Mucosa of rectum (tissue), 2 donors: ENCODE data around the gene COX4I2.
"Not testable (repeated sequence)": the region's sequence is repeated elsewhere in the genome, so short reads cannot be mapped to it uniquely, and the experiment has no call there.

Experiments
- H3K27ac ChIP-seq, 2 donors: one replicate each; pipeline ENCODE4 v1.7.0; 2013; ENCODE audit warnings: inconsistent platforms in 2 of 2, low read depth in 2 of 2, low read length in 2 of 2
- H3K27me3 ChIP-seq, 2 donors: one replicate each; pipeline ENCODE4 v1.7.0; 2013; ENCODE audit warnings: low read length in 2 of 2; ENCODE audit not compliant: control insufficient read depth in 2 of 2, insufficient read depth in 2 of 2
- H3K36me3 ChIP-seq, 2 donors: one replicate each; pipeline ENCODE4 v1.7.0; 2013; ENCODE audit warnings: low read length in 2 of 2; ENCODE audit not compliant: control insufficient read depth in 2 of 2, insufficient read depth in 2 of 2
- H3K4me1 ChIP-seq, 2 donors: one replicate each; pipeline ENCODE4 v1.7.0; 2013; ENCODE audit warnings: low read length in 2 of 2, mild to moderate bottlenecking in 1 of 2; ENCODE audit not compliant: control insufficient read depth in 2 of 2, insufficient read depth in 2 of 2
- H3K4me3 ChIP-seq, 2 donors: one replicate each; pipeline ENCODE4 v1.7.0; 2013; ENCODE audit warnings: low read length in 2 of 2
- H3K9ac ChIP-seq, 2 donors: one replicate each; pipeline ENCODE4 v1.7.0; 2013; ENCODE audit warnings: low read length in 2 of 2, low read depth in 1 of 2, mild to moderate bottlenecking in 1 of 2
- H3K9me3 ChIP-seq, 2 donors: one replicate each; pipeline ENCODE4 v1.7.0; 2013; ENCODE audit warnings: low read length in 2 of 2; ENCODE audit not compliant: control insufficient read depth in 2 of 2
- donor health status: healthy.
- donor health status: Normal muscosa, but diverticular disease.

The COX4I2 gene

GRCh38 chr20:31666258-31667042, 28.7 kb downstream of the COX4I2 start:
- H3K9ac ChIP-seq, result peak overlapping the region; percentile 49 to 68
- no peaks in the 10 kb centered on the region for H3K9me3 ChIP-seq
- peak overlapping the region; percentile 88 to 92 for H3K27ac ChIP-seq
- no peaks in the 10 kb centered on the region for H3K27me3 ChIP-seq
- H3K4me3 ChIP-seq, result peak overlapping the region in 1 of 2 donors; percentile 37
- H3K36me3 ChIP-seq, result peaks cover 15 to 17% of the 10 kb centered on the region in 2 donors
- peaks cover 76 to 77% of the 10 kb centered on the region in 2 donors for H3K4me1 ChIP-seq

GRCh38 chr20:31667315-31668285, 29.9 kb downstream of the COX4I2 start:
- H3K4me3 ChIP-seq, result no peak overlapping the region

DNA sequence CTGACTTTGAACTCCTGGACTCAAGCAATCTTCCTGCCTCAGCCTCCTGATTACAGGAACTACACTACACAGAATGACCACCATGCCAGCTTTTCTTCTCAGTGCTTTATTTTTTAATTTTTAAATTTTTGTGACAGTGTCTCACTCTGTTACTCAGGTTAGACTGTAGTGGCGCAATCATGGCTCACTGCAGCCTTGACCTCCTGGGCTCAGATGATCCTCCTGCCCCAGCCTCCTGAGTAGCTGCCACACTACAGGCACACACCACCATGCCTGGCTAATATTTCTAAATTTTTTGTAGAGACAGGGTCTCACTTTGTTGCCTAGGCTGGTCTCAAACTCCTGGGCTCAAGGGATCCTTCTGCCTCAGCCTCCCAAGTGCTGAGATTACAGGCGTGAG, 31.2 kb downstream of the COX4I2 start:
- not testable (repeated sequence) for H3K4me3 ChIP-seq, H3K9me3 ChIP-seq, H3K27me3 ChIP-seq, H3K9ac ChIP-seq, H3K27ac ChIP-seq
- peaks cover 60% of the 10 kb centered on the region in 2 donors for H3K4me1 ChIP-seq
- peaks cover 14 to 17% of the 10 kb centered on the region in 2 donors for H3K36me3 ChIP-seq

More at GRCh38 chr20:31667315-31668285, 29.9 kb downstream of the COX4I2 start:
- Histone ChIP-seq H3K9me3 (no peaks in the 10 kb centered on the region), H3K36me3 (peaks cover 15 to 17% of the 10 kb centered on the region in 2 donors), H3K9ac (no peak overlapping the region), H3K4me1 (peaks cover 68 to 69% of the 10 kb centered on the region in 2 donors), H3K27me3 (no peaks in the 10 kb centered on the region), H3K27ac (peak overlapping the region; percentile 88 to 92)

DNA sequence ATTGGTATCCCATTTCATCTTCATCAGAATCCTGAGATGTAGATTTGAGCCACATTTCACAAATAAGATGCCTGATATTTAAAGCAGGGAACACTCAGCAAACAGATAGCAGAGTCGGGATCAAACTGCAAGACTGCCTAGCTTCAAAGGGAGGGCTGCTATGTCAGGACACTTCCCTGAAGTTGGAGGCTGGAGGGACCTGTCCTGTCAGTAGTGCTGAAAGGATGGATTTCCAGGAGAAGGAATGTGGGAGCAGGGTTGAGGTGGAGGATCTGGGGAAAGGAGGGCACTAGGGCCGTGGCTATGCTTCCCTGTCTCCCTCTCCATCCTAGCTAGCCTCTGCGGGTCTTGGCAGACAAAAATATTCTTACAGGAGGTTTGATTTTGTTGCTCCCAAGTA, 32.2 kb downstream of the COX4I2 start:
- peaks cover 12 to 13% of the 10 kb centered on the region in 2 donors for H3K36me3 ChIP-seq
- no peak overlapping the region for H3K4me3 ChIP-seq
- no peaks in the 10 kb centered on the region for H3K27me3 ChIP-seq

DNA sequence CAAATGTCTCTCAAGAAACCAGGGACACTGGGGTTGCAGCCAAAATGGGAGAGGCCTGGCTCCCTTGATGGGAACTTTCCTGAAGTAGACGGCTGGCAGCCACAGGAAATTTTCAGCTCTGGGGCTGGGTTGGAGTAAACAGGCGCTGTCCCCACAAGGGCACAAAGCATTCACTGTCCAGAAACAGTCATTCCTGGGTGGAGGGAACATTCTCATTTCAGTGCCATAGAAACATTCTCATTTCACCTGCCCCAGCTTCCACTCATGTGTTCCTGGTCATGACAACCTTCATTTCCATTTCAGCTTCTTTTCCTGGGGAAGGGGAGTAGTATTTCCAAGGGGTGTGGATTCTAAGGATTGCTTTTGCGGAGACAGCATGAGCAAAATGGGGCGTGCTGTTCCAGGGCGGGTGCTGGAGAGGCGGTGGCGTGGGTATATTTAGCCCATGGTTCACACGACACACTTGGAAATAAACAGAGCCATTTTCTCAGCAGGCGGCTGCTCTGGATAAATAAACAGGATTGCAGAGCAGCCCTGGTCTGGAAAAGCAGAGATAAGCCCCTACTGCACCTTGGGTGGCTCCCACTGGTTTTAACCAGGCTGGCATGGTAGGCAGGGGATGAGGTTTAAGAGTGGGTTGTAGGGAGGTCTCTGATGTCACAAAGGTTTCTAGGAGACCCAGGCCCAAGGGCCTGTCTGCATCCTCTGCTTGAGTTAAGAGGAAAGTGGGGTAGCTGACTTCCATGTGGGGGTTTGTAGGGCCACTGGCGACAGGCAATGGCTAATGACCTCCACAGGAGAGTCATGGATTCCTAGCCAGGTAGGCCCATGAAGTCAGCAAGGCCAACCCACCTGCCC, 32.9 kb downstream of the COX4I2 start:
- peak overlapping the region; percentile 89 to 91 for H3K27ac ChIP-seq
- no peaks in the 10 kb centered on the region for H3K27me3 ChIP-seq
- peaks cover 6 to 10% of the 10 kb centered on the region in 2 donors for H3K36me3 ChIP-seq
- H3K9me3 ChIP-seq, result no peaks in the 10 kb centered on the region
- peaks cover 52 to 53% of the 10 kb centered on the region in 2 donors for H3K4me1 ChIP-seq
- peak overlapping the region; percentile 50 to 54 for H3K9ac ChIP-seq
- H3K4me3 ChIP-seq, result peak overlapping the region in 1 of 2 donors; percentile 38

More for the DNA sequence above, 32.2 kb downstream of the COX4I2 start:
- no peaks in the 10 kb centered on the region for H3K9me3 ChIP-seq
- H3K9ac ChIP-seq, result peak overlapping the region; percentile 17 to 22
- H3K27ac ChIP-seq, result peak overlapping the region; percentile 89 to 91
- H3K4me1 ChIP-seq, result peaks cover 52 to 53% of the 10 kb centered on the region in 2 donors

GRCh38 chr20:31671324-31671723, 33.6 kb downstream of the COX4I2 start:
- Histone ChIP-seq H3K4me3 (no peak overlapping the region), H3K9me3 (no peaks in the 10 kb centered on the region), H3K9ac (peak overlapping the region in 1 of 2 donors; percentile 50), H3K27ac (peak overlapping the region; percentile 89 to 91), H3K36me3 (peaks cover 0 to 6% of the 10 kb centered on the region in 2 donors), H3K27me3 (no peaks in the 10 kb centered on the region), H3K4me1 (peaks cover 50 to 52% of the 10 kb centered on the region in 2 donors)

- Histone ChIP-seq H3K9ac (no peak overlapping the region), H3K4me3 (no peak overlapping the region), H3K9me3 (no peaks in the 10 kb centered on the region), H3K4me1 (peaks cover 38 to 42% of the 10 kb centered on the region in 2 donors), H3K36me3 (peaks cover 7 to 15% of the 10 kb centered on the region in 2 donors), H3K27ac (no peak overlapping the region), H3K27me3 (no peaks in the 10 kb centered on the region)
These were observed 35.7 kb downstream of the COX4I2 start for GRCh38 chr20:31673435-31673834.

- Histone ChIP-seq H3K9me3 (no peaks in the 10 kb centered on the region), H3K27me3 (no peaks in the 10 kb centered on the region), H3K36me3 (peaks cover 7 to 19% of the 10 kb centered on the region in 2 donors), H3K4me1 (peaks cover 38 to 42% of the 10 kb centered on the region in 2 donors), H3K9ac (no peak overlapping the region), H3K27ac (peak overlapping the region; percentile 48 to 85), H3K4me3 (no peak overlapping the region)
These were observed 36.3 kb downstream of the COX4I2 start for GRCh38 chr20:31673943-31674463.
